ENCODE results near the gene C16orf92. TPM values are rescaled to one million over a fixed set of nuclear protein-coding genes. Genes with fewer than 3 reads are reported as not detected.

The C16orf92 gene
- total and polyA plus RNA-seq, 2 of the 13 experiments (the other 11 are each of a cell fraction or from before 2014, with no cell fraction given) = not detected

DNA sequence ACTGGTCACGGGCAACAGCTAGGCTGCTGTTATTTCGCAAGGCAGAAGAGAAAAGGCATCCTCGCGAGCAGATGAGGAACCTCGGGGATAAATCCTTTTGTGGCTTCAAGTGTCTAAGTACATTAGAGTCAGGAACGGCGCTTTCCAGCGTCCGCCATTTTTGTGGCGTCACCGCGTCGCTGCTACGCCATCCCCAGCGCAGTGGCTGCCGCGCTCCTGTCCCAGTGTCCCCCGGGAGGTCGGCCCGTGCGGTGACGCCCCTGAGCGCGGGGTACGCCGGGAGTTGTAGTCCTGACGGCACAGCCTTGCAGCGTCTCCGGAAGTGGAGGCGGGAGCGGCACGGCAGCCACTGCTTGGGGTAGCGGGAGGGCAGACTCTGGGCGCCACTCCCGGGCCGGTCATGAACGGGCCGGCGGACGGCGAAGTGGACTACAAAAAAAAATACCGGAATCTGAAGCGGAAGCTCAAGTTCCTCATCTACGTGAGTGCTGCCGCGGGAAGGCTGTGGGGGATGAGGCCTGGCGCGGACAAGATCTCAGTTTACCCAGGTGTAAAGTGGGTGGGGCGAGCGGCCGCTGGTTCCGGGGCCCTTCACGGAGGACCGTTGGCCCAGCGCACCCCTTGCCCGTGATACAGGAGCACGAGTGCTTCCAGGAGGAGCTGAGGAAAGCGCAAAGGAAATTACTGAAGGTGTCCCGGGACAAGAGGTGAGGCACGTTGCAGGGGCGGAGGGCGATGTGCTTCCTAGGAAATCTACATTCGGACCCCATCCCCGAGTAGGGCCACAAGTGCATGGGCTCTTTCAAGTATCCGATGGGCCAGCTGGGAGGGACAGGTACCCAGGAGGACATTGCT lies 26.9 kb upstream of the C16orf92 start, which contains the start of gene INO80E (continued):
- TF ChIP-seq, protein P1, sequence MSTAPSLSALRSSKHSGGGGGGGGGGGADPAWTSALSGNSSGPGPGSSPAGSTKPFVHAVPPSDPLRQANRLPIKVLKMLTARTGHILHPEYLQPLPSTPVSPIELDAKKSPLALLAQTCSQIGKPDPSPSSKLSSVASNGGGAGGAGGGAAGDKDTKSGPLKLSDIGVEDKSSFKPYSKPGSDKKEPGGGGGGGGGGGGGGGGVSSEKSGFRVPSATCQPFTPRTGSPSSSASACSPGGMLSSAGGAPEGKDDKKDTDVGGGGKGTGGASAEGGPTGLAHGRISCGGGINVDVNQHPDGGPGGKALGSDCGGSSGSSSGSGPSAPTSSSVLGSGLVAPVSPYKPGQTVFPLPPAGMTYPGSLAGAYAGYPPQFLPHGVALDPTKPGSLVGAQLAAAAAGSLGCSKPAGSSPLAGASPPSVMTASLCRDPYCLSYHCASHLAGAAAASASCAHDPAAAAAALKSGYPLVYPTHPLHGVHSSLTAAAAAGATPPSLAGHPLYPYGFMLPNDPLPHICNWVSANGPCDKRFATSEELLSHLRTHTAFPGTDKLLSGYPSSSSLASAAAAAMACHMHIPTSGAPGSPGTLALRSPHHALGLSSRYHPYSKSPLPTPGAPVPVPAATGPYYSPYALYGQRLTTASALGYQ (CRISPR knock-in tag; IDR thresholded peaks at IDR 0.05) = peak; percentile 28; the same call in 1 of the 2 replicates
- TF ChIP-seq, protein P2, sequence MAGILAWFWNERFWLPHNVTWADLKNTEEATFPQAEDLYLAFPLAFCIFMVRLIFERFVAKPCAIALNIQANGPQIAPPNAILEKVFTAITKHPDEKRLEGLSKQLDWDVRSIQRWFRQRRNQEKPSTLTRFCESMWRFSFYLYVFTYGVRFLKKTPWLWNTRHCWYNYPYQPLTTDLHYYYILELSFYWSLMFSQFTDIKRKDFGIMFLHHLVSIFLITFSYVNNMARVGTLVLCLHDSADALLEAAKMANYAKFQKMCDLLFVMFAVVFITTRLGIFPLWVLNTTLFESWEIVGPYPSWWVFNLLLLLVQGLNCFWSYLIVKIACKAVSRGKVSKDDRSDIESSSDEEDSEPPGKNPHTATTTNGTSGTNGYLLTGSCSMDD (CRISPR knock-in tag; IDR thresholded peaks at IDR 0.05) = no peak
- TF ChIP-seq ZBTB7B (CRISPR knock-in tag; IDR thresholded peaks at IDR 0.05) (peak; percentile 63; the same call in 1 of the 2 replicates), ZNF768 (CRISPR knock-in tag; IDR thresholded peaks at IDR 0.05) (no peak), ELF1 (CRISPR knock-in tag; IDR thresholded peaks at IDR 0.05) (peak; percentile 100), ATRX (CRISPR knock-in tag; IDR thresholded peaks at IDR 0.05; ENCODE audit: borderline replicate concordance) (no peak), ZSCAN25 (CRISPR knock-in tag; IDR thresholded peaks at IDR 0.05) (no peak), ZNF772 (CRISPR knock-in tag; IDR thresholded peaks at IDR 0.05) (peak; percentile 69; the same call in 1 of the 2 replicates), SIX4 (CRISPR knock-in tag; IDR thresholded peaks at IDR 0.05) (peak; percentile 75; the same call in 1 of the 2 replicates), CBX1 (IDR thresholded peaks at IDR 0.05; ENCODE audit: low read depth) (peak; percentile 24), CEBPG (CRISPR knock-in tag; IDR thresholded peaks at IDR 0.05) (peak; percentile 58), CREM (IDR thresholded peaks at IDR 0.05) (peak; percentile 98), CREM (CRISPR knock-in tag; IDR thresholded peaks at IDR 0.05) (peak; percentile 73), THAP11 (CRISPR knock-in tag; IDR thresholded peaks at IDR 0.05) (peak; percentile 100), AGO2 (optimal IDR thresholded peaks at IDR 0.05; ENCODE audit: low read depth, low read length) (peak; percentile 18)
- TF ChIP-seq, protein P3, sequence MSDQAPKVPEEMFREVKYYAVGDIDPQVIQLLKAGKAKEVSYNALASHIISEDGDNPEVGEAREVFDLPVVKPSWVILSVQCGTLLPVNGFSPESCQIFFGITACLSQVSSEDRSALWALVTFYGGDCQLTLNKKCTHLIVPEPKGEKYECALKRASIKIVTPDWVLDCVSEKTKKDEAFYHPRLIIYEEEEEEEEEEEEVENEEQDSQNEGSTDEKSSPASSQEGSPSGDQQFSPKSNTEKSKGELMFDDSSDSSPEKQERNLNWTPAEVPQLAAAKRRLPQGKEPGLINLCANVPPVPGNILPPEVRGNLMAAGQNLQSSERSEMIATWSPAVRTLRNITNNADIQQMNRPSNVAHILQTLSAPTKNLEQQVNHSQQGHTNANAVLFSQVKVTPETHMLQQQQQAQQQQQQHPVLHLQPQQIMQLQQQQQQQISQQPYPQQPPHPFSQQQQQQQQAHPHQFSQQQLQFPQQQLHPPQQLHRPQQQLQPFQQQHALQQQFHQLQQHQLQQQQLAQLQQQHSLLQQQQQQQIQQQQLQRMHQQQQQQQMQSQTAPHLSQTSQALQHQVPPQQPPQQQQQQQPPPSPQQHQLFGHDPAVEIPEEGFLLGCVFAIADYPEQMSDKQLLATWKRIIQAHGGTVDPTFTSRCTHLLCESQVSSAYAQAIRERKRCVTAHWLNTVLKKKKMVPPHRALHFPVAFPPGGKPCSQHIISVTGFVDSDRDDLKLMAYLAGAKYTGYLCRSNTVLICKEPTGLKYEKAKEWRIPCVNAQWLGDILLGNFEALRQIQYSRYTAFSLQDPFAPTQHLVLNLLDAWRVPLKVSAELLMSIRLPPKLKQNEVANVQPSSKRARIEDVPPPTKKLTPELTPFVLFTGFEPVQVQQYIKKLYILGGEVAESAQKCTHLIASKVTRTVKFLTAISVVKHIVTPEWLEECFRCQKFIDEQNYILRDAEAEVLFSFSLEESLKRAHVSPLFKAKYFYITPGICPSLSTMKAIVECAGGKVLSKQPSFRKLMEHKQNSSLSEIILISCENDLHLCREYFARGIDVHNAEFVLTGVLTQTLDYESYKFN (CRISPR knock-in tag; conservative IDR thresholded peaks at IDR 0.05) = peak; percentile 63
- TF ChIP-seq, protein P4, sequence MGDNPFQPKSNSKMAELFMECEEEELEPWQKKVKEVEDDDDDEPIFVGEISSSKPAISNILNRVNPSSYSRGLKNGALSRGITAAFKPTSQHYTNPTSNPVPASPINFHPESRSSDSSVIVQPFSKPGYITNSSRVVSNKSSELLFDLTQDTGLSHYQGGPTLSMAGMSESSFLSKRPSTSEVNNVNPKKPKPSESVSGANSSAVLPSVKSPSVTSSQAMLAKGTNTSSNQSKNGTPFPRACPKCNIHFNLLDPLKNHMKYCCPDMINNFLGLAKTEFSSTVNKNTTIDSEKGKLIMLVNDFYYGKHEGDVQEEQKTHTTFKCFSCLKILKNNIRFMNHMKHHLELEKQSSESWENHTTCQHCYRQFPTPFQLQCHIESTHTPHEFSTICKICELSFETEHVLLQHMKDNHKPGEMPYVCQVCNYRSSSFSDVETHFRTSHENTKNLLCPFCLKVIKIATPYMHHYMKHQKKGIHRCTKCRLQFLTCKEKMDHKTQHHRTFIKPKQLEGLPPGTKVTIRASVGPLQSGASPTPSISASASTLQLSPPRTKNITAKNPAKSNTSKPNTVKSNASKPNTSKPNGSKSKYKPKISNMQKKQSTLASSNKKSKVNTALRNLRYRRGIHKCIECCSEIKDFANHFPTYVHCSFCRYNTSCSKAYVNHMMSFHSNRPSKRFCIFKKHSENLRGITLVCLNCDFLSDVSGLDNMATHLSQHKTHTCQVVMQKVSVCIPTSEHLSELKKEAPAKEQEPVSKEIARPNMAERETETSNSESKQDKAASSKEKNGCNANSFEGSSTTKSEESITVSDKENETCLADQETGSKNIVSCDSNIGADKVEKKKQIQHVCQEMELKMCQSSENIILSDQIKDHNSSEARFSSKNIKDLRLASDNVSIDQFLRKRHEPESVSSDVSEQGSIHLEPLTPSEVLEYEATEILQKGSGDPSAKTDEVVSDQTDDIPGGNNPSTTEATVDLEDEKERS (CRISPR knock-in tag; IDR thresholded peaks at IDR 0.05) = peak; percentile 83; the same call in 1 of the 2 replicates
- TF ChIP-seq, protein P5, sequence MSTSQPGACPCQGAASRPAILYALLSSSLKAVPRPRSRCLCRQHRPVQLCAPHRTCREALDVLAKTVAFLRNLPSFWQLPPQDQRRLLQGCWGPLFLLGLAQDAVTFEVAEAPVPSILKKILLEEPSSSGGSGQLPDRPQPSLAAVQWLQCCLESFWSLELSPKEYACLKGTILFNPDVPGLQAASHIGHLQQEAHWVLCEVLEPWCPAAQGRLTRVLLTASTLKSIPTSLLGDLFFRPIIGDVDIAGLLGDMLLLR (CRISPR knock-in tag; IDR thresholded peaks at IDR 0.05) = peak; percentile 67
